ENCODE measurements around the gene SBF2. TPM values are rescaled to one million over a fixed set of nuclear protein-coding genes. Genes with fewer than 3 reads are reported as not detected.

SBF2 gene
- total and polyA plus RNA-seq, 2 donors (not counting 1 experiment from before 2014, with no cell fraction given): 5.6 to 17.7 TPM

GRCh38 chr11:9980931-9981330 is 313.1 kb downstream of the SBF2 start:
- no CpG with 5 or more reads among the region's 1 CpG for WGBS (ENCODE audit: insufficient coverage)

GRCh38 chr11:9977554-9977953 is 316.5 kb downstream of the SBF2 start:
- no peak overlapping the region for H3K27ac Mint-ChIP-seq
- DNase-seq (no peak), ATAC-seq (ENCODE audit: low read depth) (no peak)
- H3K4me1 Mint-ChIP-seq: peaks cover 4% of the 10 kb centered on the region
- intact Hi-C loops (cut with micrococcal nuclease): no loop called here
- Histone ChIP-seq H4K20me1 (ENCODE audit: control insufficient read depth, insufficient read depth, low read length, poor library complexity, severe bottlenecking) (no peaks in the 10 kb centered on the region), H3K4me1 (ENCODE audit: control insufficient read depth in 2 of 2, insufficient read depth in 2 of 2, low read length in 2 of 2) (peaks cover 0 to 3% of the 10 kb centered on the region in 2 donors), H3K79me2 (ENCODE audit: control insufficient read depth, insufficient read depth, low read length) (no peaks in the 10 kb centered on the region), H3K27me3 (replicated peaks in 1 of 4; ENCODE audit: control extremely low read depth in 1 of 4, control insufficient read depth in 3 of 4, insufficient read depth in 4 of 4, low read length in 3 of 4) (no peaks in the 10 kb centered on the region), H3K36me3 (replicated peaks in 1 of 2; ENCODE audit: control extremely low read depth in 1 of 2, control insufficient read depth in 1 of 2, extremely low read depth in 1 of 2, insufficient read depth in 2 of 2, low read length in 1 of 2) (no peaks in the 10 kb centered on the region), H3K4me3 (ENCODE audit: control extremely low read depth in 1 of 5, extremely low read depth in 1 of 5, insufficient read depth in 1 of 5, low read depth in 2 of 5, low read length in 4 of 5) (no peak overlapping the region), H3K9ac (ENCODE audit: low read length) (no peak overlapping the region), H2AFZ (ENCODE audit: insufficient read depth, low read depth, low read length, poor library complexity, severe bottlenecking) (no peak overlapping the region), H3K27ac (ENCODE audit: low read length in 2 of 2) (no peak overlapping the region), H3K9me3 (ENCODE audit: control extremely low read depth in 1 of 3, control insufficient read depth in 2 of 3, insufficient read depth in 1 of 3, low read length in 2 of 3) (no peaks in the 10 kb centered on the region), H3K4me2 (replicated peaks; ENCODE audit: low read depth, low read length, poor library complexity, severe bottlenecking) (no peak overlapping the region)
- POLR2A ChIA-PET: interaction anchor here (0.7 kb wide), 1 partner anchor 118 kb away, joined by 7 read pairs; no protein-coding TSS in a partner anchor
- CTCF ChIA-PET: interaction anchor here (0.5 to 2.4 kb wide), 2 partner anchors 220 to 474 kb away, joined by 3 to 5 read pairs; no protein-coding TSS in a partner anchor
- no peaks in the 10 kb centered on the region for H3K27me3 Mint-ChIP-seq
- WGBS (ENCODE audit: insufficient coverage): no CpG with 5 or more reads among the region's 1 CpG
- no peaks in the 10 kb centered on the region for H3K9me3 Mint-ChIP-seq (ENCODE audit: insufficient read depth)
- no peak overlapping the region for H3K4me3 Mint-ChIP-seq
- TF ChIP-seq CTCF (IDR thresholded peaks at IDR 0.05): no peak
- no peak for TF ChIP-seq EZH2 (IDR thresholded peaks at IDR 0.05; ENCODE audit: borderline replicate concordance, insufficient read depth, low read depth, low read length, poor library complexity, severe bottlenecking)

More at GRCh38 chr11:9980931-9981330, 313.1 kb downstream of the SBF2 start:
- ChIA-PET POLR2A (no interaction called here), CTCF (interaction anchor here (4.3 kb wide), 1 partner anchor 8 kb away, joined by 16 read pairs; no protein-coding TSS in a partner anchor)
- intact Hi-C loops (cut with micrococcal nuclease): no loop called here
- H3K79me2 ChIP-seq (ENCODE audit: control insufficient read depth, insufficient read depth, low read length): no peaks in the 10 kb centered on the region
- DNase-seq (no peak), ATAC-seq (ENCODE audit: low read depth) (no peak)
- H3K27me3 ChIP-seq (replicated peaks in 1 of 4; ENCODE audit: control extremely low read depth in 1 of 4, control insufficient read depth in 3 of 4, insufficient read depth in 4 of 4, low read length in 3 of 4): no peaks in the 10 kb centered on the region
- no peaks in the 10 kb centered on the region for H3K9me3 ChIP-seq (ENCODE audit: control extremely low read depth in 1 of 3, control insufficient read depth in 2 of 3, insufficient read depth in 1 of 3, low read length in 2 of 3)
- no peaks in the 10 kb centered on the region for H3K36me3 ChIP-seq (replicated peaks in 1 of 2; ENCODE audit: control extremely low read depth in 1 of 2, control insufficient read depth in 1 of 2, extremely low read depth in 1 of 2, insufficient read depth in 2 of 2, low read length in 1 of 2)
- no peak overlapping the region for H3K27ac Mint-ChIP-seq
- H3K27me3 Mint-ChIP-seq: no peaks in the 10 kb centered on the region
- no peaks in the 10 kb centered on the region for H4K20me1 ChIP-seq (ENCODE audit: control insufficient read depth, insufficient read depth, low read length, poor library complexity, severe bottlenecking)
- H3K4me3 ChIP-seq (ENCODE audit: control extremely low read depth in 1 of 5, extremely low read depth in 1 of 5, insufficient read depth in 1 of 5, low read depth in 2 of 5, low read length in 4 of 5): no peak overlapping the region
- H3K9me3 Mint-ChIP-seq (ENCODE audit: insufficient read depth): no peaks in the 10 kb centered on the region
- peaks cover 0 to 5% of the 10 kb centered on the region in 2 donors for H3K4me1 ChIP-seq (ENCODE audit: control insufficient read depth in 2 of 2, insufficient read depth in 2 of 2, low read length in 2 of 2)
- H2AFZ ChIP-seq (ENCODE audit: insufficient read depth, low read depth, low read length, poor library complexity, severe bottlenecking): no peak overlapping the region
- H3K4me1 Mint-ChIP-seq: peaks cover 9% of the 10 kb centered on the region
- no peak overlapping the region for H3K9ac ChIP-seq (ENCODE audit: low read length)
- no peak overlapping the region for H3K4me2 ChIP-seq (replicated peaks; ENCODE audit: low read depth, low read length, poor library complexity, severe bottlenecking)
- H3K4me3 Mint-ChIP-seq: no peak overlapping the region
- no peak overlapping the region for H3K27ac ChIP-seq (ENCODE audit: low read length in 2 of 2)
- TF ChIP-seq CTCF (IDR thresholded peaks at IDR 0.05) (no peak), EZH2 (IDR thresholded peaks at IDR 0.05; ENCODE audit: borderline replicate concordance, insufficient read depth, low read depth, low read length, poor library complexity, severe bottlenecking) (no peak)

All from B cell (primary cell).